NCI-H1105 (cell line): ENCODE data around the gene OMG.
"Not testable (repeated sequence)": the region's sequence is repeated elsewhere in the genome, so short reads cannot be mapped to it uniquely, and the experiment has no call there.

Source experiments
- DNase-seq: peaks from one replicate; lab custom pipeline; 2025; lab: John Stamatoyannopoulos, UW

The OMG gene

DNA sequence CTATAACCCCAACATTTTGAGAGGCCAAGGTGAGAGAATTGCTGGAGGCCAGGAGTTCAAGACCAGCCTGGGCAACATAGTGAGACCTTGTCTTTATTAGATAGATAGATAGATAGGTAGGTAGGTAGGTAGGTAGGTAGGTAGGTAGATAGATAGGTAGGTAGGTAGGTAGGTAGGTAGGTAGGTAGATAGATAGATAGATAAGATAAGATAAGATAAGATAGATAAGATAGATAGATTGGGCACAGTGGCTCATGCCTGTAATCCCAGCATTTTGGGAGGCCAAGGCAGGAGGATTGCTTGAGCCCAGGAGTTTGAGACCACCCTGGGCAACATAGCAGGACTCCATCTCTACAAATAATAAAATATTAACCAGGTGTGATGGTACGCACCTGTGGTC, 34.1 kb downstream of the OMG start:
- not testable (repeated sequence) for DNase-seq

- no peak for DNase-seq
Measured at GRCh38 chr17:31261601-31262000, 35.4 kb downstream of the OMG start.

DNA sequence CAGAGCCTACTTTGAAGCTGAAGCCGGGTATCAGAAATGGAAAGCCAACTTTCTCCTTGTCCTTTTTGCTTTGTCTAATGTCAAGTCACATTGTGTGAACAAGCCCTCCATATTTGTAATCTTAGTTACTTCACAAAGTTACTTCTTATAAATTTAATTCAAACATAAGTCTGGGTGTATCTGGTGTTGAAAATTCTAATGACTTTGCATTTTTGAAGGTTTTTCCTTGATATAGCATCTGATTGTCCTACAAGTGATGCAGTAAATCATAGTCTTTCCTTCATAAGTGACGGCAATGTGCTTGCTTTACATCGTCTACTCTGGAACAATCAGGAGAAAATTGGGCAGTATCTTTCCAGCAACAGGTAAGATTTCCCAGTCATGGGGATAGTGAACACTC, 36.9 kb downstream of the OMG start:
- DNase-seq, result no peak

DNA sequence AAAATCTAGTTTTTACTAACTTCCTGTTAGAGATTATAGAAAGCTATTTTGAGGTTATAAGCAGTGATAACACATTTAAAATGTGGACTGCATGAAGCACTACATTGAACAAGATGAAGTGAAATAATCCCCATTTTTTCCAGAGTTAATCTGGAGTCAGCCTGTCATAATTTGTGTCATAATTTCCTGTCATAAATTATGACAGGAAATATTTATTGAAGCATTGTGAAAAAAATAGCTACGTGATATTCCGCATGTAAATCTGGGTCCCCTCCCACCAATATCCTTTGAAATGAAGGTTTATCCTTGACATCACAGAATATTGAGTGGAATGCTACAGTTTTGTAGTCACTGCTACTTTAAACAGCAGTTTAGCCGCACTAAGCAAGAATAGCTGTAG, 40.1 kb downstream of the OMG start:
- DNase-seq, result no peak

- no peak for DNase-seq
Measured at GRCh38 chr17:31254654-31255053, 42.4 kb downstream of the OMG start.

DNA sequence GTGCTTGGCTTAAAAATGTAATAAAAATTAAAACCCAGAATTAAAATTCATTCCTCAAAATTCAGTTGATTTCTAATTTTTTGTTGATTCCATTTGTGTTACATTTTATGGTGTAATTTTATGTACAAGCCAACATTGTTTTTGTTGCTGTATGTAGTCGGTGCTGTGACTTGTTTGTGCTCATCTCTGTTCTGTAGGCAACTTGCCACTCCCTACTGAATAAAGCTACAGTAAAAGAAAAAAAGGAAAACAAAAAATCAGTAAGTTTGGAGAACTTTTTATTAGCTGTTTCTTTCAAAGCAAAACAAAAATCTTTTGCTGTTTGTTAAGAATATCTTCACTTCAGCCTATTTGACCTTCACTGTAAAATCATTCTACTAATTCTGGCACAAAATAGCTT, 44.3 kb downstream of the OMG start:
- DNase-seq, result no peak

- no peak for DNase-seq
Measured at GRCh38 chr17:31251970-31252328, 45.1 kb downstream of the OMG start.

DNA sequence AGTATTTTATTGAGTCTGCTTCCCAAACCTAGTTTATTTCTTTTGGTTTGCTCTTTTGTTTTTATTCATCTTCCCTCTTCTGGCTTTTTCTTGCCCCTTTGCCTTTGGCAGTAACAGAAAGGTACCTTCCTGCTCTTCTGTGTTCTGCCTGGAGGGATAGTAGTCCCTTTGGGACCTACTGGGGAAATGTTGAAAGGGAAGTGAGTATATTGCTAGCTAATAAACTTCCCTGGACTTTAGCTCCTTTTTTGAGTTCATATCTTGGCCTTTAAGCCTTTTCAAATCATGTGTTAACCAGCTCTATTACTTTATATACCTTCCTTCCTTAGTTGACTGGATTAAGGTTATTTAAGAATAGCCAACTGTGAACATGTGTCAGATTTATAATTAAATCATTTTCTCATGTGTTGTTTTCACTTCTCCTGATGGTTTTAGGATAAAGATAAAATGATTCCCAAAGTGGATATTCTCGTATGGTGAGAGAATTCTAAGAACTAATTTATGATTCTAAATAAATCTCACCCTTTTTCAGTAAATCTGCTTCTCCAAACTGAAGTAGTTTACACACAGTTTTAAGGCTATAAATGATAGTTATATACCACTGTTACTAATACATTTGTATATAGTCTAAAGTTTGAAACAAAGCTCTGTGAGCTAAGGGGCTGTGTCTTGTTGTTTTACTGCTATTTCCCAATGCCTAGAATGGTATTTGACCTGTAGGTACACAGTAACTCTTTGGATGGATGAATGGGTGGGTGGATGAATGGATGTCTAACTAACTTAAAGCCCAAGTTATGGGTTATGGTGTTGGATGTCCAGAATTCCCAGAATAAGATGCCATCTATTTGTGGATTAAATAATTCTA, 45.7 kb downstream of the OMG start:
- DNase-seq, result no peak

- no peak for DNase-seq
Measured at GRCh38 chr17:31250229-31250628, 46.8 kb downstream of the OMG start.

GRCh38 chr17:31249835-31250141, 47.3 kb downstream of the OMG start:
- DNase-seq, result no peak

- DNase-seq, result no peak
Measured at GRCh38 chr17:31248986-31249834, 47.8 kb downstream of the OMG start.
